ENCODE data around the gene APP. TPM values are rescaled to one million over a fixed set of nuclear protein-coding genes. Genes with fewer than 3 reads are reported as not detected.

Gene APP
- total RNA-seq, 4 donors from 2014 or later, result 209 to 297 (median 240) TPM

GRCh38 chr21:25842925-25843324, 327.6 kb downstream of the APP start:
- H3K9me3 ChIP-seq, result no peaks in the 10 kb centered on the region
- no peak for DNase-seq
- no peaks in the 10 kb centered on the region for H3K27me3 ChIP-seq
- no peak overlapping the region for H3K27ac ChIP-seq
- TF ChIP-seq POLR2A (IDR thresholded peaks at IDR 0.05) (no peak), CTCF (IDR thresholded peaks at IDR 0.05) (no peak)
- H3K4me3 ChIP-seq, result no peak overlapping the region
- H3K36me3 ChIP-seq, result no peaks in the 10 kb centered on the region
- no peaks in the 10 kb centered on the region for H3K4me1 ChIP-seq

GRCh38 chr21:25838809-25839208, 331.8 kb downstream of the APP start:
- no peaks in the 10 kb centered on the region for H3K36me3 ChIP-seq
- no peaks in the 10 kb centered on the region for H3K4me1 ChIP-seq

GRCh38 chr21:25837533-25838265, 332.9 kb downstream of the APP start:
- Histone ChIP-seq H3K27me3 (no peaks in the 10 kb centered on the region), H3K4me1 (no peaks in the 10 kb centered on the region), H3K9me3 (no peaks in the 10 kb centered on the region), H3K36me3 (no peaks in the 10 kb centered on the region), H3K4me3 (no peak overlapping the region), H3K27ac (no peak overlapping the region)
- no peak for DNase-seq
- no peak for TF ChIP-seq CTCF (IDR thresholded peaks at IDR 0.05)
- TF ChIP-seq POLR2A (IDR thresholded peaks at IDR 0.05), result no peak

More at GRCh38 chr21:25838809-25839208, 331.8 kb downstream of the APP start:
- TF ChIP-seq CTCF (IDR thresholded peaks at IDR 0.05) (no peak), POLR2A (IDR thresholded peaks at IDR 0.05) (no peak)
- H3K27ac ChIP-seq, result no peak overlapping the region
- no peak for DNase-seq
- H3K9me3 ChIP-seq, result no peaks in the 10 kb centered on the region
- H3K4me3 ChIP-seq, result no peak overlapping the region
- H3K27me3 ChIP-seq, result no peaks in the 10 kb centered on the region

- Histone ChIP-seq H3K36me3 (no peaks in the 10 kb centered on the region), H3K4me3 (no peak overlapping the region), H3K27ac (no peak overlapping the region), H3K9me3 (no peaks in the 10 kb centered on the region), H3K4me1 (no peaks in the 10 kb centered on the region), H3K27me3 (no peaks in the 10 kb centered on the region)
- TF ChIP-seq POLR2A (IDR thresholded peaks at IDR 0.05) (no peak), CTCF (IDR thresholded peaks at IDR 0.05) (no peak)
- DNase-seq, result no peak
Observed at GRCh38 chr21:25836396-25836795, 334.2 kb downstream of the APP start.

GRCh38 chr21:25834381-25834780, 336.2 kb downstream of the APP start:
- no peaks in the 10 kb centered on the region for H3K27me3 ChIP-seq
- H3K4me3 ChIP-seq, result no peak overlapping the region
- TF ChIP-seq CTCF (IDR thresholded peaks at IDR 0.05) (no peak), POLR2A (IDR thresholded peaks at IDR 0.05) (no peak)
- H3K27ac ChIP-seq, result no peak overlapping the region
- no peaks in the 10 kb centered on the region for H3K36me3 ChIP-seq
- H3K4me1 ChIP-seq, result no peaks in the 10 kb centered on the region
- DNase-seq, result no peak
- no peaks in the 10 kb centered on the region for H3K9me3 ChIP-seq
